NCI-H1436 treated with DMSO at 0.1 percent for 48 hours (cell line): ENCODE results near the gene SESN1.

Experiments
- DNase-seq: peaks from one replicate; lab custom pipeline; 2025; lab: John Stamatoyannopoulos, UW

The SESN1 gene

GRCh38 chr6:109028439-109028838 is 66.2 kb downstream of the SESN1 start:
- DNase-seq, result no peak

DNA sequence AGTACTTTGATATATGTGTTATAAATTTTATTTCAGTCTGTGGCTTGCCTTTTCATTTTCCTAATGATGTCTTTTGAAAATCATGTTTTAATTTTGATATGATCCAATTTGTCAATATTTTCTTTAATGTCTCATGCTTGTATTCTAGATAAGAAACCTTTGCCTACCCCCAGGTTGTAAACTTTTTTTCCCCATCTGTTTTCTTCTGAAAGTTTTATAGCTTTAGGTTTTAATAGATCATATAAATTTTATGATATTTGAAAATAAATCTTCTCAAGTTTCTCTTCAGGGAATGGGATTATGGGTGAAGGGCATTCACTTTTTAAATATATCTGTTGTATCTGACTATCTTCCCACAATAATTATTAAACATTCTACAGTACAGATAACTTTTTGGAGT is 66.7 kb downstream of the SESN1 start:
- DNase-seq, result no peak

GRCh38 chr6:109025639-109026038 is 69.0 kb downstream of the SESN1 start:
- DNase-seq, result no peak

- DNase-seq, result no peak
Observed at GRCh38 chr6:109024784-109025183, 69.9 kb downstream of the SESN1 start.

GRCh38 chr6:109024368-109024767 is 70.3 kb downstream of the SESN1 start:
- DNase-seq, result no peak

GRCh38 chr6:109023356-109023925 is 71.2 kb downstream of the SESN1 start:
- DNase-seq, result no peak

- DNase-seq, result no peak
Observed at GRCh38 chr6:109021870-109022269, 72.8 kb downstream of the SESN1 start.

DNA sequence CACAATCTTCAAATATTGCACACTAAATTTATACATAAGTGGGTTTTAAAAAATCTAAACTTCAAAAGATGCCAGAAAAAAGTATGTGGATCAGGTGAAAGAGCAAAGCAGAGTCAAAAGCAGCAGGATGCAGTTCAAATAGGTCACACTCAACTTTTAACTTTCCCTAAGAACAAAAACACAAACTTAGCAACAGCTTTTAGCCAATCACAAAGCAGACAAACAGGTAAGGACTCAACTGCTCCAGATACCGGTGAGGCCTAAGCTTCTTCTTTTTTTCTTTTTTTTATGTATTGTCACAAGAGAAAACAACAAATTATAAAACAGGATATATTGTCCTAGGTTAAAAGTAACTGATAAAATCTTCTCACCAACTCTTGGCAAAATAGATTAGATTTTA is 74.7 kb downstream of the SESN1 start:
- no peak for DNase-seq

DNA sequence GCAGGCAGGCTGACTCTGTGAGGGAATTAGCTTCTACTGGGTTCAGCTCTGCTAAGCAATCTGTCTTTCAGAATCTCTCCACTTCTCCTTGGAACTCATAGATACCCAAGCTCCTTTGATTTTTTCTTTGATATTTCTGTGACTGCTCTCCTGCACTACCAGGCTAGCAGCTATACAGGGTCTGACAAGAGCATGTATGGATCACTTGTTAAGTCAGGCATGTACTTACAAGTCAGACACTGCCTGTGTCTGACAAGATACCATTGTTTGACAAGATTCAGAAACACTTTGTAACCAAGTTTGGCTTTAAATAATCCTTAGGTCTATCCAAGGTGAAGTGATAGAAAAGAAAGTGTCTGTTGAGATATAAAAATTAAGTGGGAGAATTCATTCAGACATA is 79.5 kb downstream of the SESN1 start:
- DNase-seq, result no peak

- DNase-seq, result no peak
Observed at GRCh38 chr6:109014606-109015005, 80.0 kb downstream of the SESN1 start.

DNA sequence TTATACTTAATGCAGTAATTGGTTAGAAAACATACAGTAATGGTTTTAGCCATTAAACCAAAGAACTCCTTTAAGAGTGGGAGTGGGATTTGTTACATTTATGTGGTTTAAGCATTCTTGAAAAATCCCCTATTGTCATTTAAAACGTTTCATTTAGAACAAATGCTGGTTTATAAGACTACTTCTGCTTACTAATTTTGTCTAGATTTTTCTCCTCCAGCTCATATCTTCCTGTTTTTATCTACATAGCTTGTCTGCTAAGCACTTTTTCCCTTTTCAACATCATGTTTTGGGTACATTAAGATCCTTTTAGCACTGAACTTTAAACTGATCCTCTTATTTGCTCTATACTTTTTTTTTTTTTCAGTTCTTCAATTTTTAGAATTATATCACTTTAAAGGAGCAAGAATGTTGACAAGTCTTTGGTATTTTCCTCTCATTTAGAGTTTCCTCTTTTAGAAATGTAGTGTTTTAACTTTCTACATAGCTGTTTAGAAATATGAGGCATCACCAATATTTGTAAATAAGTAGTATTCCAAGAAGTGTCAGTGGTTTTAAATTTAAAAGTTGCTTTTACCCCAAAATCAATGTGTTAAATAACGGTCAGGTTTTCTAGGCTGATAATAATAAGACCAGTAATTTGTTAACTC is 80.9 kb downstream of the SESN1 start:
- DNase-seq, result no peak

GRCh38 chr6:109010705-109011102 is 83.9 kb downstream of the SESN1 start:
- no peak for DNase-seq

GRCh38 chr6:109009962-109010704 is 84.5 kb downstream of the SESN1 start:
- DNase-seq, result no peak

- DNase-seq, result peak; percentile 26
Observed at GRCh38 chr6:109009236-109009961, 85.2 kb downstream of the SESN1 start.

DNA sequence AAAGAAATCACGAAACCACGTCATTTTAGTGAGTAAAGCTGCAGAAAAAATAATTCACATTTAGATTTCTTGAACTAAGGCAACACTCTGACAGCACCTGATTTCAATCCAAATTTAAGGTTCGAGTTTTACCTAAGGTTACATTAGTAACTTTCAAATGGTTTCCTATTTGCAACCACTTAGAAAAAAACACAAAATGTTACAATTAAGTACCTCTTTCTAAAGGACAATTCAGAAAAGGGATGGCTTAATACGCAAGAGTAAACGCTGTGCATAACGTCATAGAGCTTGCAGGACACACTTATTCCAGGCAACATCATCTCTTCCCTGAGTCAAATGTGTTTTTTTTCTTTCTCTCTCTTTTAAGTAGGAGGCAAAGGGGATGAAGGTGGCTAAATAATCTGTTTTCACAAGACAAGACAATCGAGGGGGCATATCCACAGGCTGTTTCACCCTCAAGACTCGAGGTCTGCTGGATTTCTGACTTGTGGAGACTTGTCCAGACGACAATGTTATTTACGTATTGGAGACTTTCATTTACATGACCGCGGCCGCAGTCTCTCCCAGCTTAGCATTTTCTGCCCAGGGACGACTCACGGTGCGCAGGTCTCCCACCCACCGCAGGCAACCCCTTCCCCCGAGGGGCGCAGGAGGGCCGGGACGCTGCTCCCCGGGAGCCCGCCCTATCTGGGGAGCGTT is 86.0 kb downstream of the SESN1 start:
- no peak for DNase-seq

- DNase-seq, result no peak
Observed at GRCh38 chr6:109008054-109008453, 86.6 kb downstream of the SESN1 start.

GRCh38 chr6:109007521-109007920 is 87.1 kb downstream of the SESN1 start:
- no peak for DNase-seq

DNA sequence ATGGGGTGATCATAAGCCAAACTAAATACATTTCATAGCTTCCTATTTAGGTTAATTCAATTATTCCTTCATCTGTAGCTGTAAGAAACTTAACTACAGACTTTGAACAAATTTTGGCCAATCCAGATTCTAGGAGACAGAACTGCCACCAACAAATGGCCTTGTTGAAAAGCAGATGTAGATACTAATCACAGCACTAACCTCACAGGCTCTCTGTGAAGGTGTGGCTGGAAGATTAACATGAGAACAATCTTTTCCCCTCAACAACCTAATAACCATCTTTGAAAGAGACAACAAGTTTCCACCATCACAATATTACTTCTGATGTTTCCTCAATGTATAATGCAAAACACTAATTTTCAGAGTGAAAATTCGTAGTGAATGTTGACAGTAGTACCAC is 87.8 kb downstream of the SESN1 start:
- DNase-seq, result no peak

GRCh38 chr6:109002882-109003281 is 91.8 kb downstream of the SESN1 start:
- DNase-seq, result no peak

- DNase-seq, result no peak
Observed at GRCh38 chr6:109002051-109002697, 92.5 kb downstream of the SESN1 start.

DNA sequence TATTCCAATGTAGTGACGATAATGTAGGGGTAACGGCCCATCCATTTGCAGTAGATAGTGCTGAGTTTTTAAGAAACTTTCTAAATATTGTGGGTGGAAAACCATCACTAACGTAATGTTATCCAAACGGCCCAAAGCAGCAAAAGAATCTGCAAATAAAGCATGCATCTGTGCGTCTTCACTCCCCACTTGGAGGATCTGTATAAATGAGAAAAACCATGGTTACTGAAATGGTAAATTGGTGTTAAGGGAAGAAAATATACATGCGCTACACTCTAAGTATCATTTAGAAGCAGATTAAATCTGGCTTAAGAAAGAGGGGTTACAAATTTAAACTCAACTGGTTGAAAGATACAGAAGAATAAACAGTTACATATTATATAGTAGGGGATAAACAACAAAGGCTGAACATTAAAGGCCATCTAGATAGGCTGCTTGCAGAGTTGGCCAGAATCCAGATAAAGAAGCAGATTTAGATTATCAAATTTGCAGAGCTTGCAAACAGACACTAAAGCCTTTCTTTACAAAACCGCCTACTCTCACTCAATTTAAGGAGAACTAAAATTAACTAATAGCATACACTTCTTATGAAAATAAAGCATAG is 93.3 kb downstream of the SESN1 start:
- DNase-seq, result no peak
